Right atrium auricular region (tissue), 2 donors: ENCODE measurements around the gene MARCHF9. TPM values are rescaled to one million over a fixed set of nuclear protein-coding genes. Genes with fewer than 3 reads are reported as not detected.

Source experiments
- DNase-seq: peaks from one replicate; pipeline ENCODE4 v3.0.0-alpha.2; 2019; ENCODE audit warnings: low spot score
- H3K27ac ChIP-seq, 2 donors: fragments of 200-600 bp; sonication (generic); 1 replicate in 1 of 2; 2 replicates in 1 of 2; pipeline ENCODE4 v1.5.1; 2016 to 2019
- H3K27me3 ChIP-seq, 2 donors: fragments of 200-600 bp; sonication (generic); one replicate each; pipeline versions ENCODE4 v1.5.1 to v1.6.0; 2017 to 2019
- H3K36me3 ChIP-seq: fragments of 200-600 bp; sonication (generic); one replicate; pipeline ENCODE4 v1.5.1; 2016
- H3K4me1 ChIP-seq, 2 donors: fragments of 200-600 bp; sonication (generic); one replicate each; pipeline versions ENCODE4 v1.5.1 to v1.6.0; 2017 to 2019
- H3K4me3 ChIP-seq, 2 donors: fragments of 200-600 bp; sonication (generic); 1 replicate in 1 of 2; 2 replicates in 1 of 2; pipeline ENCODE4 v1.5.1; 2017 to 2019; ENCODE audit warnings: mild to moderate bottlenecking in 1 of 2, moderate library complexity in 1 of 2
- H3K9me3 ChIP-seq, 2 donors: fragments of 200-600 bp; sonication (generic); one replicate each; pipeline ENCODE4 v1.5.1; 2019
- CTCF ChIP-seq, 2 donors: fragments of 200-600 bp; sonication (generic); IDR thresholded peaks; one replicate each; pipeline ENCODE4 v1.5.1; 2019; ENCODE audit warnings: antibody characterized with exemption in 2 of 2
- total RNA-seq, 2 donors: library from RNA; depleted of rRNA; stranded (reverse); fragments of >200 nt; gene quantifications; one replicate each; pipeline ENCODE4 v1.1.0, GENCODE V29; 2016

The MARCHF9 gene
- total RNA-seq, 2 donors from 2014 or later = 8.4 to 11.6 TPM

DNA sequence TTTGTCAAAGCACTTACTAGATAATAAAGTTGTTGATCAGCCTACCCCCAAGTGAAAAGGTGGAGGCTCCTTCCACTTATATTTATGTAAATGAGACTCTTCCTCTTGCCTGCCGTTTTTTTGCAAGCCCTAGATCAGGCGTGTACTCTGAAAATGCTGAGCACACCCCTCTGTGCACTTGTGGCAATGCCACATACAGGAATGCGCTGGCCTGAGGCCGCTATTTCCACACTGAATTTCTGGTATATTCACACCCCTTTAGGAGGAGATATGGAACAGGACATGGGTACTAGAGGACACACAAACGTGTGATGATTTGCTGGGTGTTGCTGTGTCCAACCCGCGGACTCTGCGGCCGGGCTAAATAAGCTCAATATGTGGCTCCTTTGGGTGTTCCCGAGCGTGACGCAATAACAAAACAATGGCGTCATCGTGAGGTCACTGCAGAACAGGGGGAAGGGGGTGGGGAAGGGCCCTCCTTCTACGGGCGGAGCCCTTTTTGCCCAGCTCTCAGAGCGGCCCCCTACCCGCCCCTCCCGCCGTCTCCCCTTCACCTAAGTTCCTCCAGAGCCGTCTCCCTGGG lies 10.6 kb upstream of the MARCHF9 start:
- peak overlapping the region; percentile 90 to 95 for H3K4me3 ChIP-seq
- peak; percentile 89 for DNase-seq
- H3K27ac ChIP-seq = peak overlapping the region; percentile 95 to 97
- no peaks in the 10 kb centered on the region for H3K27me3 ChIP-seq
- no peak for TF ChIP-seq CTCF (IDR thresholded peaks at IDR 0.05)
- peaks cover 0 to 18% of the 10 kb centered on the region in 2 donors for H3K4me1 ChIP-seq
- H3K36me3 ChIP-seq = peaks cover 30% of the 10 kb centered on the region
- H3K9me3 ChIP-seq = no peaks in the 10 kb centered on the region

- Histone ChIP-seq H3K9me3 (no peaks in the 10 kb centered on the region), H3K4me3 (peak within 1 kb of the TSS; percentile 90 to 95), H3K27me3 (no peaks in the 10 kb centered on the region), H3K27ac (peak within 1 kb of the TSS; percentile 95 to 97), H3K4me1 (peaks cover 0 to 18% of the 10 kb centered on the region in 2 donors), H3K36me3 (peaks cover 36% of the 10 kb centered on the region)
- TF ChIP-seq CTCF (IDR thresholded peaks at IDR 0.05) = no peak
- DNase-seq = peak; percentile 99
These were observed 10.0 kb upstream of the MARCHF9 start, which contains the start of gene TSPAN31 for GRCh38 chr12:57744777-57745484. TSS of gene TSPAN31 (plus strand) at chr12:57745039. CDS start at chr12:57745155, 116 bp downstream.

- peaks cover 0 to 18% of the 10 kb centered on the region in 2 donors for H3K4me1 ChIP-seq
- TF ChIP-seq CTCF (IDR thresholded peaks at IDR 0.05) = no peak
- no peaks in the 10 kb centered on the region for H3K9me3 ChIP-seq
- H3K4me3 ChIP-seq = peak overlapping the region; percentile 90 to 95
- no peak for DNase-seq
- no peaks in the 10 kb centered on the region for H3K27me3 ChIP-seq
- H3K27ac ChIP-seq = peak overlapping the region; percentile 95 to 97
- peaks cover 40% of the 10 kb centered on the region for H3K36me3 ChIP-seq
These were observed 9.4 kb upstream of the MARCHF9 start for GRCh38 chr12:57745485-57745881.

- Histone ChIP-seq H3K9me3 (no peaks in the 10 kb centered on the region), H3K27ac (peak overlapping the region in 1 of 2 donors; percentile 95), H3K27me3 (no peaks in the 10 kb centered on the region), H3K4me3 (peak overlapping the region in 1 of 2 donors; percentile 90), H3K36me3 (peaks cover 40% of the 10 kb centered on the region), H3K4me1 (peaks cover 0 to 23% of the 10 kb centered on the region in 2 donors)
- no peak for DNase-seq
- TF ChIP-seq CTCF (IDR thresholded peaks at IDR 0.05) = no peak
These were observed 8.9 kb upstream of the MARCHF9 start for GRCh38 chr12:57746025-57746424.

DNA sequence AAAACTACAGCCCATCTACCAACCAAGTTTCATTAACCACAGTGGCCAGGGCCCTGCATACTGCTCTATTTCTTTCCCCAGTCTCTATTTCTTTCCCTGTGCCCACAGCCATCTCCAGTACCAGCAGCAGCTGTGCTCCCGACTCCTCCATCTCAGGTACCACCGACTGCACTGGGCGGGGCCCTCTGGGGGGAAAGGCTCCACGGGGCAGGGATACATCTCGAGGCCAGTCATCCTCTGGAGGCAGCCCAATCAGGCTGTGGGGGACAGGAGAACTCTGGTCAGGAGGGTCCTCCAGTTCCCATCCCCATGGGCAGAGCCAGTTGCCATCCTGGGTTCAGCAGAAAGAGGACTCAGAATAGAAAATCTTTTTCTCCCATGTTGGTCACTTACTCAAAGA lies 5.8 kb upstream of the MARCHF9 start:
- peaks cover 0 to 35% of the 10 kb centered on the region in 2 donors for H3K4me1 ChIP-seq
- no peaks in the 10 kb centered on the region for H3K27me3 ChIP-seq
- no peak overlapping the region for H3K4me3 ChIP-seq
- no peak overlapping the region for H3K27ac ChIP-seq
- H3K36me3 ChIP-seq = peaks cover 40% of the 10 kb centered on the region
- no peaks in the 10 kb centered on the region for H3K9me3 ChIP-seq
- TF ChIP-seq CTCF (IDR thresholded peaks at IDR 0.05) = no peak
- no peak for DNase-seq
